Measurements from ENCODE around the gene SLC5A11.
"Not testable (repeated sequence)": the region's sequence is repeated elsewhere in the genome, so short reads cannot be mapped to it uniquely, and the experiment has no call there.

Gene SLC5A11

DNA sequence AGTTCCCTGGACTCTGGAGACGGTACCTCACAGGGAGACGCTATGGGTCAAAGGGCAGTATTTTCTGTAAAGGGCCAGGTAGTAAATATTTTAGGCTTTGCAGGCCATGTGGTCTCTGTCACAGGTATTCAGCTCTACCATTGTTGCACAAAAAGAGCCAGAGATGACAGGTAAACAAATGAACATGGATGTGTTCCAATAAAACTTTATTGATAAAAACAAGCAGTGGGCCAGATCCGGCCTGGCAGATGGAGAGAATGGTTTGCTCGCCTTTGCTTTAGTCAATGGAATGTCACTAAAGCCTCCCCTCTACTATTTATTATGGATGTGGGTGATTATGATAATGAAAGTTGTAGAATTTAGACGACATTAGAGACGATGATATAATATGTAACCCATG is 8.9 kb upstream of the SLC5A11 start:
- no peak for DNase-seq (ENCODE audit: low read depth)

DNA sequence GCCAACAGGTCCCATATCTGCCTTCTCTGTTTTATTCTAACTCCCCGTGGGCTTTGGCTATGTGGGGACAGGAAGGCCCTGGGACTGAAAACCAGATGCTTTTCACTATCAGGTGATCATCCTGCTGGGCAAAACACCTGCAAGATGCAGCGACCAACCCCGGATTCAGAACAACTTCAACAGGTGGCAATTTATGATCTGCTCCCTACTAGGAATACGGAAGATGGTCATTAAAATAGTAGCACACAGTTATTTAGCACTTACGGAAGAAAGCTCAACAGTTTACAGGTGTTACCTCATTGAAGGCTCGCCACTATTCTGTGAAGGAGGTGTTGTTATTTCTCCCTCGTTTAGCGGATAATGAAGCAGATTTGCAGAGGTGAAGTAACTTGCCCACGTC is 7.8 kb upstream of the SLC5A11 start:
- no peak for DNase-seq (ENCODE audit: low read depth)

GRCh38 chr16:24838554-24839266 is 7.1 kb upstream of the SLC5A11 start:
- no peak for DNase-seq (ENCODE audit: low read depth)

DNA sequence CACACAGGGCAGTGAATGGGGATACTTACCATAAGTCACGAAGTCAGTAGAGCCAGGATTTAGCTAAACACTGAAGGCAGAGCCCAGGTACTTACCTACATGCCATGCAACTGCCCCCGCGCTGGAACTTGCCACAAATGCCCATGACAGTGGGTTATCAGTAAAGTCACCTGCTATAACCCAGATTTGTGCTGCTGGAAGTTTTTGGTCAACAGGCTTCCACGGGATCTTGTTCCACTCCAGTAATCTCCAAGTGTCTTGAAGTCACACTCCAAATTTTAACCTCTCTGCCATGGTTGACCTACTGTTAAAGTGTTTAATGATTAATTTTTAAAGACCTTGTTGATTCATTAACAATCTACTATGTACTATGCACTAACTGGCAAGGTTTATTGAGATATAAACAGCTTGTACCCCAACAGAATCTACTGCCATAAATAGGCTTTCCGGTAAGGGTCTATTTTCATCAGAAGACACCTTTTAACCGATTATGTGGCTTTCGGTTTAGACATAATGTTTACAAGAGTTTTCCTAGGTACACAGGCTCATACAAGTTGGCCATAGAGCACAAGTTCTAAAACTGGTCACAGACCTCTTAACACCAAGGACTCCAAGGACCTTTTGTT is 6.3 kb upstream of the SLC5A11 start:
- DNase-seq (ENCODE audit: low read depth), result no peak

DNA sequence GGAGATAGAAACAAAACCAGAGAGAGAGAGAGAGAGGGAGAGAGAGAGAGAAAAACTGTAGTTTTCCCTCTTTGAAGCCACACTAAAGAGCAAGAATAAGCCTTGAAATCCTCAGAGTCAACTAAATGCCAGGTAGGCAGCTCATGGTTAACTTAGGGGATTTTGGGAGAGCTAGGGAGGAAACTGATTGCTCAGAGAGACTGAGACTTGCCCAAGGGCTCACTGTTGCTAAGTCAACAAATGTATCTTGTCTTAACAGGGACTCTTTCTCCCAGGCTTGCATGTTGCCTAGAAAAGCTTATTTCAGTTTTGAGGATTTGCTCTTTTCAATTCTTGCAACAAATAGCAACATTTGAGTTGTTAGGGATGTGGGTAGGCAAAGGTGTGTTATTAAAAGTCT is 4.5 kb upstream of the SLC5A11 start:
- no peak for DNase-seq (ENCODE audit: low read depth)

GRCh38 chr16:24844101-24845030 is 1.4 kb upstream of the SLC5A11 start:
- no peak for DNase-seq (ENCODE audit: low read depth)

GRCh38 chr16:24845031-24845365 is 765 bp upstream of the SLC5A11 start:
- DNase-seq (ENCODE audit: low read depth), result not testable (repeated sequence)

- no peak for DNase-seq (ENCODE audit: low read depth)
Observed at GRCh38 chr16:24846548-24847357, 990 bp downstream of the SLC5A11 start.

DNA sequence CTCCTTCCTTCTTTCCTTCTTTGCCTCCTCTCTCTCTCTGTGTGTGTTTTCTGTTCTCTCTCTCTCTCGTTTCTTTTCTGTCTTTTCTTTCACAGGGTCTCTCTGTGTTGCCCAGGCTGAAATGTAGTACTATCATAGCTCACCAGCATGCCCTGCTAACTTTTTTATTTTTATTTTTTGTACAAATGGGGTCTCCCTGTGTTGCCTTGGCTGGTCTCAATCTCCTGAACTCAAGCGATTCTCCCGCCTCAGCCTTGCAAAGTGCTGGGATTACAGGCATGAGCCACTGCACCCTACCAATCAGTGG is 1.5 kb downstream of the SLC5A11 start:
- no peak for DNase-seq (ENCODE audit: low read depth)

- DNase-seq (ENCODE audit: low read depth), result no peak
Observed at GRCh38 chr16:24848065-24848464, 2.3 kb downstream of the SLC5A11 start.

DNA sequence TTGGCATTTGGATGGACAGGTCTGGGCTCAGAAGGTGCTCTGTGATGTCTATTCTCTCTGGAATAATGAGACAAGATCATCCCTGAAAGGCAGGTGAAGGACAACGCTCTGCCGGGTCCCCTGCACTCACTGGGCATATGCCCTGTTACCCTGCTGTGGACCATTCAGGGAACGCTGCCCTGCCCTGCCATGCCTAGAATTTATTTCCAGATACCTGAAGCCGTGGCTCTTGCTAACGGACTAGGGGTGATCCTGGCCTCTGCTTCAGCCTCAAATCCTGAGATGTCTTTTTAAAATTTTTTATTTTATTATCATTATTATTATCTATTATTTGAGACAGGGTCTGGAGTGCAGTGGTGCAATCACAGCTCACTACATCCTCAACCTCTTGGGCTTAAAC is 3.9 kb downstream of the SLC5A11 start:
- DNase-seq (ENCODE audit: low read depth), result no peak

DNA sequence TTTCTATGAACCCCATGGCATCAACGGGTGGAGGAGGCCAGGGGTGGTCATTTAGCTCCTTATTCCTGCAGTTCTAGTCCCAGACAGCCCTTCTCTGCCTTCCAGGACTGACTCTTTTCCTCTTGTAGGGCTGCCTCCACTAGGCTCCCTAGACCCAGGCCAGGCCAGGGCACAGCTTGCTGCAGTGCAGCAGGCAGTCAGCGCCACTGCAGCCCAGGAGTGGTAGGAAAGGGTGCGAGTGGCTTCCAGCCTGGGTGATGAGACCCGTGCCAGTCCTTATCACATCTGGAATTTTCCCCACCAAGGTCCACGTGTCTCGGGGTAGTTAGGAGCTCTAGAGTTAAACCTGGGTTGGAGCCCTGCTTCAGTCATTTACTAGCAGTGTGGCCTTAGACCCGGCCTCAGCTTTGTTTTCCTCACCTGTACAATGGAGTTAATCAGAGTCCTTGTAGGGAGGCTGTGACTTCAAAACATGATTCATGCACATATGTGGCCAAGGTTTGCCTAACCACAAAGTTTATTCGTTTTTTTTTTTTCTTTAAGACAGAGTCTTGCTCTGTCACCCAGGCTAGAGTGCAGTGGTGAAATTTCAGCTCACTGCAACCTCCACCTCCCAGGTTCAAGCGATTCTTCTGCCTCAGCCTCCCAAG is 4.7 kb downstream of the SLC5A11 start:
- no peak for DNase-seq (ENCODE audit: low read depth)

- DNase-seq (ENCODE audit: low read depth), result no peak
Observed at GRCh38 chr16:24851700-24852099, 5.9 kb downstream of the SLC5A11 start.

DNA sequence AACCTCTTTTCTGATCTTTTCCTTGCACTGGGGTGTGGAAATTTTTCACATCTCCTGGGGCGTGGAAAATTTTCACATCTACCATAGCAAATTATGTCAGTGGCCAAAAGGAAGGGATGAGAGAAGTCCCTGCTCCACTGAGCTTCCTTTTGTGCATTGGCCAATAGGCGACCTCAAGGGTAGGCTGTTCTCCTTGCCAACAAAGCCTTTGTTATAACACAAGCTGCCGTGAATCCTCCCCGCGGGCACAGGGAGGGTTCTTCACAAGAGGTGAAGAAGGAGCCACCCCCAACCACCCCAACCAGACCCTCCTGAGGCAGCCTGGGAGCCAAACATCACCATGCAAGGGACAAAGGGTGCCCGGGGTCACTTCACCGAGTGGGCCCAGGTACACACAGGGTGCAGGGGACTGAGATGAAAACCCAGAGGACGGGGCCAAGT is 6.5 kb downstream of the SLC5A11 start:
- DNase-seq (ENCODE audit: low read depth), result no peak

GRCh38 chr16:24853169-24853824 is 7.5 kb downstream of the SLC5A11 start:
- DNase-seq (ENCODE audit: low read depth), result no peak

- no peak for DNase-seq (ENCODE audit: low read depth)
Observed at GRCh38 chr16:24853830-24854229, 8.1 kb downstream of the SLC5A11 start.

DNA sequence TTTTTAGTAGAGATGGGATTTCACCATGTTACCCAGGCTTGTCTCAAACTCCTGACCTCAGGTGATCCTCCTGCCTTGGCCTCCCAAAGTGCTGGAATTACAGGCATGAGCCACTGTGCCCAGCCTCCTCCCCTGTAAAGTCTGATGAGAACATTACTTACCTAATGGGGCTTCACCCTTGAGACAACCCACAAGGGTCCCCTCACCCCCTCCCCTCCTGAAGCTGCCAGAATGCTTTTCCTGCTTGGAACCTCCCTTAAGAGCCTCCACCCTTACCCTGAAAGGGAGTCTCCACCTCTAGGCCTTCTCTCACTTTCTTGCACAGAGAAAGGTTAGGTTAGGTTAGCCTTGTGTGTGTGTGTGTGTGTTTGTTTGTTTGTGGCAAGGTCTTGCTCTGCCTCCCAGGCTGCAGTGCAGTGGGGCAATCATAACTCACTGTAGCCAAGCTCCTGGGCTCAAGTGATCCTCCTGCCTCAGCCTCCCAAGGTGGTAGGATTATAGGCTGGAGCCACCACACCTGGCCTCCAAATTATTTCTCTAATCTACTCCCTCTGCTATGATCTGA is 8.9 kb downstream of the SLC5A11 start:
- DNase-seq (ENCODE audit: low read depth), result no peak

DNA sequence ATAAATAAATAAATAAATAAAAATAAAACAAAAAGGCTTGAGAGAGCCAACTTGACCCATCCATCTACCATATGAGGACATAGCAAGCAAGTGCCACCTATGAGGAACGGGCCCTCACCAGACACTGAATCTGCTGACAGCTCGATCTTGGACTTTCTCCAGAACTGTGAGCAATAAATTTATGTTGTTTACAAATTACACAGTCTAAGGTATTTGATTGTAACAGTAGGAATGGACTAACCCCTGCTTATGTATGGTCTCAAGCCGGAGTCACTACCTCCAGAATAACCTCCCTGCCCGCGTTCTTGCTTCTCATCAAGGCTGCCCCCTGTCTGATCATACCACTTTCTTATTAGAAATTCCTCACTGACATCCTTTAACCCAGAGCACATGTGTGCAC is 9.9 kb downstream of the SLC5A11 start:
- DNase-seq (ENCODE audit: low read depth), result no peak

DNA sequence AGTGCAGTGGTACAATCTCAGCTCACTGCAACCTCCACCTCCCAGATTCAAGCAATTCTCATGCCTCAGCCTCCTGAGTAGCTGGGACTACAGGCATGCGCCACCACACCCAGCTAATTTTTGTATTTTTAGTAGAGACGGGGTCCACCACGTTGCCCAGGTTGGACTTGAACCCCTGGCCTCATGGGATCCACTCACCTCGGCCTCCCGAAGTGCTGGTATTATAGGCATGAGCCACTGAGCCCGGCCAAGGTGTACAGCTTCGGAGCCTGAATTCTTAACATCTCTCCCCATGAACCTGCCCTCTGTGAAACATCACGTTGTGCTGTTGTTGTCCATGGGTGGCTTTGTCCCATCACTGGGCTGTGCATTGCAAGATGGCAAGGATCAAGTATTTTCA is 11.1 kb downstream of the SLC5A11 start:
- not testable (repeated sequence) for DNase-seq (ENCODE audit: low read depth)

GRCh38 chr16:24858219-24859041 is 12.7 kb downstream of the SLC5A11 start:
- DNase-seq (ENCODE audit: low read depth), result no peak
